Measurements from ENCODE around the gene TINAG.

Gene TINAG

GRCh38 chr6:54308289-54308985, at the start of gene TINAG:
Gene TINAG (plus strand): TSS chr6:54308441. CDS start chr6:54308551, 110 bp downstream.
- DNase-seq, result no peak

- DNase-seq, result no peak
Observed at GRCh38 chr6:54260025-54260424, 48.2 kb upstream of the TINAG start.

- no peak for DNase-seq
Observed at GRCh38 chr6:54262499-54262898, 45.7 kb upstream of the TINAG start.

- no peak for DNase-seq
Observed at GRCh38 chr6:54262971-54263370, 45.3 kb upstream of the TINAG start.

GRCh38 chr6:54264581-54265272, 43.5 kb upstream of the TINAG start:
- DNase-seq, result no peak

- no peak for DNase-seq
Observed at GRCh38 chr6:54266400-54266923, 41.8 kb upstream of the TINAG start.

- no peak for DNase-seq
Observed at GRCh38 chr6:54267798-54268197, 40.4 kb upstream of the TINAG start.

GRCh38 chr6:54273214-54273820, 34.9 kb upstream of the TINAG start:
- no peak for DNase-seq

- no peak for DNase-seq
Observed at GRCh38 chr6:54274383-54274782, 33.9 kb upstream of the TINAG start.

- DNase-seq, result no peak
Observed at GRCh38 chr6:54282186-54282585, 26.1 kb upstream of the TINAG start.

GRCh38 chr6:54284161-54284860, 23.9 kb upstream of the TINAG start:
- DNase-seq, result no peak

GRCh38 chr6:54285595-54285994, 22.6 kb upstream of the TINAG start:
- DNase-seq, result no peak

- no peak for DNase-seq
Observed at GRCh38 chr6:54286141-54286540, 22.1 kb upstream of the TINAG start.

GRCh38 chr6:54288474-54288873, 19.8 kb upstream of the TINAG start:
- no peak for DNase-seq

- no peak for DNase-seq
Observed at GRCh38 chr6:54289426-54289825, 18.8 kb upstream of the TINAG start.

- DNase-seq, result no peak
Observed at GRCh38 chr6:54291146-54291545, 17.1 kb upstream of the TINAG start.

GRCh38 chr6:54291738-54292137, 16.5 kb upstream of the TINAG start:
- no peak for DNase-seq

- no peak for DNase-seq
Observed at GRCh38 chr6:54294965-54295532, 13.2 kb upstream of the TINAG start.

- DNase-seq, result no peak
Observed at GRCh38 chr6:54299542-54300269, 8.5 kb upstream of the TINAG start.

GRCh38 chr6:54301770-54302169, 6.5 kb upstream of the TINAG start:
- DNase-seq, result no peak

- no peak for DNase-seq
Observed at GRCh38 chr6:54307439-54307910, 766 bp upstream of the TINAG start.

GRCh38 chr6:54308986-54309315, 710 bp downstream of the TINAG start:
- DNase-seq, result no peak

Measured in activated CD8-positive, alpha-beta memory T cell treated with anti-CD3 and anti-CD28 coated beads, Interleukin-2, amount 50 U/mL, for 48 hours (primary cell).